ENCODE results near the gene GNG12. TPM values are rescaled to one million over a fixed set of nuclear protein-coding genes. Genes with fewer than 3 reads are reported as not detected.

Gene GNG12
- total RNA-seq, 2 experiments from 2014 or later: 0.12 TPM

GRCh38 chr1:67755619-67756018 lies 77.6 kb downstream of the GNG12 start:
- Mint-ChIP-seq H3K27ac (no peak overlapping the region), H3K4me3 (no peak overlapping the region), H3K27me3 (peaks cover 7% of the 10 kb centered on the region), H3K9me3 (no peaks in the 10 kb centered on the region), H3K36me3 (no peaks in the 10 kb centered on the region), H3K4me1 (ENCODE audit: low read depth) (peaks cover 9% of the 10 kb centered on the region)
- no peak for DNase-seq
- intact Hi-C loops (cut with micrococcal nuclease): no loop called here
- POLR2A ChIA-PET: no interaction called here
- CTCF ChIA-PET: interaction anchor here (2.6 to 6.8 kb wide), 3 partner anchors 10 to 195 kb away, joined by 9 to 71 read pairs (median 26); no protein-coding TSS in a partner anchor

DNA sequence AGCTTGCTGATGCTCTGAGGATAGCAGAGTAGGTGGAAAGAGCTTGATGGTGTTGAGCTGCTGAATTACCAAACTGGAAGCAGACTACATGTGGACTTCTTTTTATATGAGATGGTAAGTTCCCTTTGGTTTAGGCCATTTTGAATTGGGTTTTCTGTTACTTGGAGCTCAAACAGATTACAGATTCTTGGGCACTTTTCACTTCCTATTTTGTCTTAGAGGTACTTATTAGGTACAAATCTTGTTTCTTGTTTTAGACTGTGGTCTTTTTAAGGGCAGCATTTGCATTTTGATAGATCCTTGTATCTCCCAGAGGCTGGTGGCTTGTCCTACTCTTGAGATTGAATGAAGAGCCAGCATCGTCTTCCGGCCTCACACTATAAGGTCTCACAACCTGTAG lies 78.1 kb downstream of the GNG12 start:
- H3K27ac Mint-ChIP-seq: no peak overlapping the region
- peaks cover 9% of the 10 kb centered on the region for H3K4me1 Mint-ChIP-seq (ENCODE audit: low read depth)
- CTCF ChIA-PET: interaction anchor here (2.6 to 6.8 kb wide), 3 partner anchors 11 to 194 kb away, joined by 9 to 71 read pairs (median 26); no protein-coding TSS in a partner anchor

DNA sequence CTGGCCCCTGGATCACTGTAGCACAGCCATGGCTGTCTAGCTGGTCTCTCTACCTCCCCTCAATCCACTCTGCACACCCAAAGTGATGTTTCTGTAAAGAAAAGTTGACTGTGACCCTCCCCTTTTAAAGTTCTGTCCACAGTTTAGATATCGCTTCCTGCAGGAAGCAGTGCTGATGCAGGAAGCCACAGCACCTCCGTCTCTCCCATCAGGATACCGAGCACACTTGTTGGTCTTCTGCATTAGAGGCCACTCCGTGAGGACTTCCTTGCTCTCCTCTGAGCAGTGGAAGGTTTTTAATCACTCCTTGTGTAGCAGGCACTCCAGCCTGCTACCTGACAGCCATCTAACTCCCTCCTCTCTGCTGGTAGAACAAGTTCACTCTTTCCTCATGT lies 78.7 kb downstream of the GNG12 start:
- H3K4me3 Mint-ChIP-seq: no peak overlapping the region
- H3K27ac Mint-ChIP-seq: no peak overlapping the region
- H3K9me3 Mint-ChIP-seq: no peaks in the 10 kb centered on the region
- CTCF ChIA-PET: interaction anchor here (2.6 to 3.2 kb wide), 2 partner anchors 11 to 194 kb away, joined by 9 to 26 read pairs; no protein-coding TSS in a partner anchor
- peaks cover 14% of the 10 kb centered on the region for H3K4me1 Mint-ChIP-seq (ENCODE audit: low read depth)
- intact Hi-C loops (cut with micrococcal nuclease): no loop called here
- DNase-seq: no peak
- POLR2A ChIA-PET: no interaction called here
- H3K27me3 Mint-ChIP-seq: peaks cover 4% of the 10 kb centered on the region
- no peaks in the 10 kb centered on the region for H3K36me3 Mint-ChIP-seq

More for the DNA sequence above, 78.1 kb downstream of the GNG12 start:
- Mint-ChIP-seq H3K27me3 (peaks cover 4% of the 10 kb centered on the region), H3K4me3 (no peak overlapping the region), H3K36me3 (no peaks in the 10 kb centered on the region), H3K9me3 (no peaks in the 10 kb centered on the region)
- intact Hi-C loops (cut with micrococcal nuclease): no loop called here
- DNase-seq: no peak
- POLR2A ChIA-PET: no interaction called here

DNA sequence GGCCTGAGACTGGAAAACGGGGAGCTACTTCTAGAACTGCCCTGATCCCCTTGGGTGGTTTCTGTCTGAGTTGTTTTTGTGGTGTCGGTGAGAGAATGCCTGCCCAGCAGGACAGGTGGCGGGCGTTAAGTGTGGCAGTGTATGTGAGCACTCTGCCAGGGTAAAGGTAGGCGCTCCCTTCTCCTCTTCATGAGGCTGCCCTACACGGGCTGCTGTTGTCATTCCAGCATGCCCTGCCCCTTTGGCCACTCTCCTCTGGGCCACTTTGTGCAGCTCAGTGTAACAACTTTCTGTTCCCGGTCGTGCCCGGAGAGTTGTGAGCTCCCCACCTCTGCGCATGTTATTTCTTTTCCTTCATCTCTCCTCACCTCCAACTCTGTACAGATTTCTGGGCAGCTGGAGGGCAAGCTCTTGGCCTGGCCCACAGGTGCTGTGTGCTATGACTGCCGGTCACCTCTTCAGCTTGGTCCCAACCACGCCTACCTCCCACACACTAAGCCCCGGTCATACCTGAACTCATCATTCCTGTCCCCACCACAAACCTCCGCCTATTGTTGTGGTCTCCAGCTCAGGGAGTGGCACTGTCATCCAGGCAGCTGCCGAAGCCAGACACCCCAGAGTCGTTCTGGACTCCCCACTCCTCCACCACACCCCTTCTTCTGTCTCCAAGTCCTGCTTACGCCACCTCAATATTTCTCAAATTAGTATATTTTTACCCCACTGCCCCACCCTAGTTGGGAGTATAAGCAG lies 79.3 kb downstream of the GNG12 start:
- POLR2A ChIA-PET: no interaction called here
- DNase-seq: peak; percentile 61
- CTCF ChIA-PET: interaction anchor here (0.8 to 3.2 kb wide), 3 partner anchors 12 to 193 kb away, joined by 3 to 26 read pairs (median 9); no protein-coding TSS in a partner anchor
- Mint-ChIP-seq H3K36me3 (no peaks in the 10 kb centered on the region), H3K9me3 (no peaks in the 10 kb centered on the region), H3K4me3 (no peak overlapping the region), H3K27ac (no peak overlapping the region), H3K27me3 (peaks cover 4% of the 10 kb centered on the region), H3K4me1 (ENCODE audit: low read depth) (peaks cover 17% of the 10 kb centered on the region)
- intact Hi-C loops (cut with micrococcal nuclease): no loop called here

GRCh38 chr1:67752306-67752705 lies 81.0 kb downstream of the GNG12 start:
- H3K27ac Mint-ChIP-seq: no peak overlapping the region
- peaks cover 30% of the 10 kb centered on the region for H3K4me1 Mint-ChIP-seq (ENCODE audit: low read depth)
- no peaks in the 10 kb centered on the region for H3K36me3 Mint-ChIP-seq
- H3K4me3 Mint-ChIP-seq: no peak overlapping the region
- no peak for DNase-seq
- H3K27me3 Mint-ChIP-seq: peaks cover 4% of the 10 kb centered on the region
- H3K9me3 Mint-ChIP-seq: no peaks in the 10 kb centered on the region
- ChIA-PET CTCF (interaction anchor here (1.5 to 1.9 kb wide), 3 partner anchors 8 to 220 kb away, joined by 5 to 9 read pairs (median 5); no protein-coding TSS in a partner anchor), POLR2A (no interaction called here)
- intact Hi-C loops (cut with micrococcal nuclease): no loop called here

- DNase-seq: no peak
- Mint-ChIP-seq H3K36me3 (no peaks in the 10 kb centered on the region), H3K4me1 (ENCODE audit: low read depth) (peaks cover 30% of the 10 kb centered on the region), H3K27ac (no peak overlapping the region), H3K9me3 (no peaks in the 10 kb centered on the region), H3K4me3 (no peak overlapping the region), H3K27me3 (peaks cover 2% of the 10 kb centered on the region)
- POLR2A ChIA-PET: no interaction called here
- CTCF ChIA-PET: interaction anchor here (1.4 kb wide), 1 partner anchor 8 kb away, joined by 4 read pairs; no protein-coding TSS in a partner anchor
- intact Hi-C loops (cut with micrococcal nuclease): no loop called here
These were observed 82.6 kb downstream of the GNG12 start for GRCh38 chr1:67750691-67751054.

GRCh38 chr1:67749844-67750690 lies 83.2 kb downstream of the GNG12 start:
- ChIA-PET POLR2A (no interaction called here), CTCF (interaction anchor here (1.2 to 1.4 kb wide), 2 partner anchors 8 to 11 kb away, joined by 3 to 4 read pairs; no protein-coding TSS in a partner anchor)
- H3K27me3 Mint-ChIP-seq: peaks cover 2% of the 10 kb centered on the region
- no peak overlapping the region for H3K27ac Mint-ChIP-seq
- H3K4me3 Mint-ChIP-seq: no peak overlapping the region
- intact Hi-C loops (cut with micrococcal nuclease): loop anchor here (1.0 kb wide), 1 partner anchor 27 kb away; no protein-coding TSS in a partner anchor
- DNase-seq: no peak
- no peaks in the 10 kb centered on the region for H3K9me3 Mint-ChIP-seq
- H3K4me1 Mint-ChIP-seq (ENCODE audit: low read depth): peaks cover 30% of the 10 kb centered on the region
- H3K36me3 Mint-ChIP-seq: no peaks in the 10 kb centered on the region

DNA sequence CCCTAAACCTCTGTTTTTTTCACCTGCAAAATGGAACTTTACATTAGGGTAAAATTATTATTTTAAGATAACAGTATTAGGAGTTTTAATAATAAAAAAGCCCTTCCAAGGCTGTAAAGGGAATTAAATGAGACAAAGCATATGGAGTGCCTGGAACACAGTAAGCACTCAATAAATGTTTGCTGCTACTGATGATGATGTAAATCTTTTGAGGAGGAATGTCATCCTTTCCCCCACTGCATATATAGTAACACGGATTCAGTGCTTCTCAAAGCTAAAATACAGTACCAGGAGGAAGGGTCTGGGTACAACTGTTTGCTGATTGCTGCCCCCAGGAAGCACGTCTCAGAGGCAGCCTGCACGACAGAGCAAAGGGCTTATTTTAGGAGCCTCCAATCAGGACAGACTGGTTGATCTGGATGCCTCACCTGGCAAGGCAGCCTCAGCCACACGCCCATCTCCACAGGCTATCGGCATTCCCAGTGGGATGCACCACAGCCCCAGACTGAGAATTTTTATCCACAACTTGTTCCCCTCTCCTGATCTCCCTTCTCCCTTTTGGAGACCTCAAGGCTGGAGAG lies 83.9 kb downstream of the GNG12 start:
- Mint-ChIP-seq H3K9me3 (no peaks in the 10 kb centered on the region), H3K4me3 (no peak overlapping the region), H3K36me3 (no peaks in the 10 kb centered on the region), H3K4me1 (ENCODE audit: low read depth) (peaks cover 27% of the 10 kb centered on the region), H3K27me3 (peaks cover 3% of the 10 kb centered on the region), H3K27ac (no peak overlapping the region)
- ChIA-PET CTCF (interaction anchor here (1.2 to 1.4 kb wide), 2 partner anchors 9 to 12 kb away, joined by 3 to 4 read pairs; no protein-coding TSS in a partner anchor), POLR2A (no interaction called here)
- intact Hi-C loops (cut with micrococcal nuclease): loop anchor here (1.0 kb wide), 1 partner anchor 26 kb away; no protein-coding TSS in a partner anchor
- DNase-seq: no peak

DNA sequence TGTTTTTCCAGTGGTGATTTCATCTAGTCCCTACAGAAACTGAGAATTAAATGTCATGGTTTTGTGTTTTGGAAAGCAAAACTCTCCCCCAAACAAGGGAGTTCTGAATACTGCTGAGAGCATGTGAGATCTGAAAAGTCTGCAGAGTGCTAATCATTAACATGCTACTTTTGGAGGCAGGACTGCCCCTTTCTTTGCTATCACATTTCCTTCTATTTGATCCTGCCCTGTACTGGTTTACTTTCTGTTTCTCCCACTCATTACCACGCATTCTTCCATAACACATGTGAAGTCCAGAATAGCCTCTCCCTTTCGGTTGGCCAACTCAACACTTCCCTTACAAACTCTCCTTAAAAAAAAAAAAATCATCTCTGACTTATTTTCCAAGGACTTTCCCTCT lies 84.6 kb downstream of the GNG12 start:
- peaks cover 1% of the 10 kb centered on the region for H3K27me3 Mint-ChIP-seq
- H3K27ac Mint-ChIP-seq: no peak overlapping the region
- no peaks in the 10 kb centered on the region for H3K9me3 Mint-ChIP-seq
- DNase-seq: no peak
- no peak overlapping the region for H3K4me3 Mint-ChIP-seq
- intact Hi-C loops (cut with micrococcal nuclease): loop anchor here (1.0 kb wide), 1 partner anchor 25 kb away; no protein-coding TSS in a partner anchor
- H3K36me3 Mint-ChIP-seq: no peaks in the 10 kb centered on the region
- H3K4me1 Mint-ChIP-seq (ENCODE audit: low read depth): peaks cover 22% of the 10 kb centered on the region
- ChIA-PET CTCF (no interaction called here), POLR2A (no interaction called here)

DNA sequence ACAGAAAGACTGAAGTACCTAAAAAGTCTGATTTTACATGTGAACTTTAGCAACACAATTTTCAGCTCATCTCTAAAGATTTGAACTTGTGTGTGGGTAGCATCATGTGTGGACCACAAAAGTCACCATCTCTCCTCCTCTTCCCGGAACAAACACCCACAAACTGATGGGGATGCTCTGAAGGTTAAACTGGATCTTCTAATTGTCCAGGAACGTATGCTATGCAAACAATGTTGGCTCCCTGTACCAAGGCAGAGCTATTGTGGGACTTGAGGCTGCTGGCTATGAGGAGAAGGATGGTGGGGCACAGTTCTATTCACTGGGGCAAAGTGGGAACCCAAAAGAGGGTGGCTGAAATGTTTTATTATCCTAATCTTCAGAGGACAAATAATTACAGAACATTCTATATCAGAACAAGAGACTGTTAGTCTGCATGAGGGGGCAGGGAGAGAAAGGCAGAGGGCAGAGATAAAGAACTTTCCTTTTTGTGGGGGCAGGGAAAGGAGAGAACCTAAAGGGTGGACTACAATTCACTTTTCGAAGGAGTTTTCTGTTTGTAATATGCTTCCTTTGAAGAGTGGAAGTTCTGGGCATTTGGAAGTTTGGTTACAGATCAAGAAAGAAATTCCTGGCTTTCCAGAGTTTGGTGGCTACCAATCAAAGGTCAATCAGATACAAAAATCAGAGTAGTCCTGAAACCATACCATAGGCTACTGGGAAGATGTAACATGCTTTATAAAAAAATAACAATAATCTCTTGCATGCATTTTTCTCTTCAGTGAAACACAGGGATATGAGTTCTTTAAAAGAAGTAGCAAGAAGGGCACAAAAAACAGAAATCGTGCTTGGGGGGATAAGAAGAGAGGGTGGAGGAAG lies 85.4 kb downstream of the GNG12 start:
- CTCF ChIA-PET: interaction anchor here (0.7 to 1.5 kb wide), 3 partner anchors 12 to 212 kb away, joined by 3 to 7 read pairs (median 5); no protein-coding TSS in a partner anchor
- no peaks in the 10 kb centered on the region for H3K9me3 Mint-ChIP-seq
- peaks cover 1% of the 10 kb centered on the region for H3K27me3 Mint-ChIP-seq
- H3K4me1 Mint-ChIP-seq (ENCODE audit: low read depth): peaks cover 22% of the 10 kb centered on the region
- H3K36me3 Mint-ChIP-seq: no peaks in the 10 kb centered on the region
- H3K4me3 Mint-ChIP-seq: no peak overlapping the region
- no peak for DNase-seq
- H3K27ac Mint-ChIP-seq: no peak overlapping the region
- POLR2A ChIA-PET: no interaction called here
- intact Hi-C loops (cut with micrococcal nuclease): no loop called here
